NT2/D1 (cell line): ENCODE results near the gene ATF7IP2.

Experiments
- YY1 ChIP-seq: IDR thresholded peaks from 2 replicates; pipeline ENCODE4 v1.6.1; 2011; ENCODE audit not compliant: insufficient read length, insufficient read depth
- ZNF274 ChIP-seq: IDR thresholded peaks from 2 replicates; pipeline ENCODE4 v1.6.1; 2011; ENCODE audit warnings: mild to moderate bottlenecking, low read depth, low read length

GRCh38 chr16:10466861-10467260, 81.0 kb downstream of the ATF7IP2 start:
- no peak for TF ChIP-seq ZNF274
- no peak for TF ChIP-seq YY1
